Measurements from ENCODE around the gene DNA2.

The DNA2 gene

DNA sequence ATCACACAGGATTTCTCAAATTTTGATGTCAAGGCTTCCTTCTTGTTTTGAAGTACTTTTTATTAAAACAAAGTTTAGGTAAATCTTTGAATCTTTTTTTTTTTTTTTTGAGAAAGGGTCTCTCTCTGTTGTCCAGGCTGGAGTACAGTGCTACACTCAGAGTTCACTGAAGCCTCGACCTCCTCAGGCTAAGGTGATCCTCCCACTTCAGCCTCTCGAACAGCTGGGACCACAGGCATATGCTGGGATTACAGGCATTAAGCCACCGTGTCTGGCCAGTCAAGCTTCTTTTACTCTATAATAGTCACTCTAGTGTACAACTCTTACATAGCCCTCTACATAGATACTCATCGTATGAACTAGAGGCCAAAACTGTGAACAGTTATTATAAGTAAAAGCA lies 68.1 kb downstream of the DNA2 start:
- no peaks in the 10 kb centered on the region for H3K9me2 ChIP-seq (ENCODE audit: low read depth, low read length)
- no peak overlapping the region for H2AFZ ChIP-seq (ENCODE audit: low read length)
- H3F3A ChIP-seq (ENCODE audit: insufficient read depth, low read length): no peaks in the 10 kb centered on the region
- TF ChIP-seq CTCF (IDR thresholded peaks at IDR 0.05; ENCODE audit: low read length): no peak
- H3K4me3 ChIP-seq (ENCODE audit: low read depth, low read length, poor library complexity, severe bottlenecking): no peak overlapping the region
- H3K4me2 ChIP-seq (ENCODE audit: low read length): no peak overlapping the region
- no peak overlapping the region for H3K9ac ChIP-seq (ENCODE audit: low read length)
- no peak overlapping the region for H3K27ac ChIP-seq (ENCODE audit: low read depth, low read length, poor library complexity, severe bottlenecking)
- no peaks in the 10 kb centered on the region for H3K9me3 ChIP-seq (ENCODE audit: low read length)
- peaks cover 23% of the 10 kb centered on the region for H3K4me1 ChIP-seq (ENCODE audit: insufficient read depth, low read length, severe bottlenecking)
- no peaks in the 10 kb centered on the region for H4K20me1 ChIP-seq (ENCODE audit: insufficient read depth, low read length)
- H3K36me3 ChIP-seq (ENCODE audit: insufficient read depth, low read length): peaks cover 3% of the 10 kb centered on the region; the same call in 1 of the 2 replicates
- H3K27me3 ChIP-seq (ENCODE audit: insufficient read depth, low read length): no peaks in the 10 kb centered on the region
- peaks cover 16% of the 10 kb centered on the region; the same call in 1 of the 2 replicates for H3K79me2 ChIP-seq (ENCODE audit: insufficient read depth, low read length)

DNA sequence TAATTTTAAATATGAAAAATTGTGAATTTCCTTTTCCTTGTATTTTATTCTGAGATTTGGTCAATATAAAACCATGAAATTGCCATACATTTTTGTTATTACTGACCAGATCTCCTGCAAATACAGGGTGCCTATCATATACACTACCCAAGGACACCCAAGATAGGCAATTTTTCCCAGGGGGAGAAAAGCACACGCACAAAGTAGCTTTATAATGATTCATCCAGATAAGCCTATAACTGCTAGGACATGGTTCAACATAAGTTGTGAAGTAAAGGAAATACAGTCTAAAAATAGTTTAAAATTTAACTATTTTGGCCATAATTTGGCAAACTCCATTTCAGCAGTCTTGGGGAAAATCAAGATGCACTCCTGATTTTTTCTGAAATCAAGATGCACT lies 69.5 kb downstream of the DNA2 start:
- Histone ChIP-seq H2AFZ (ENCODE audit: low read length) (no peak overlapping the region), H3K27ac (ENCODE audit: low read depth, low read length, poor library complexity, severe bottlenecking) (no peak overlapping the region), H3K9me2 (ENCODE audit: low read depth, low read length) (no peaks in the 10 kb centered on the region), H3K79me2 (ENCODE audit: insufficient read depth, low read length) (peaks cover 16% of the 10 kb centered on the region; the same call in 1 of the 2 replicates), H3K4me3 (ENCODE audit: low read depth, low read length, poor library complexity, severe bottlenecking) (no peak overlapping the region), H3K27me3 (ENCODE audit: insufficient read depth, low read length) (no peaks in the 10 kb centered on the region), H3K4me2 (ENCODE audit: low read length) (no peak overlapping the region), H3F3A (ENCODE audit: insufficient read depth, low read length) (no peaks in the 10 kb centered on the region), H4K20me1 (ENCODE audit: insufficient read depth, low read length) (no peaks in the 10 kb centered on the region), H3K4me1 (ENCODE audit: insufficient read depth, low read length, severe bottlenecking) (peaks cover 17% of the 10 kb centered on the region), H3K9ac (ENCODE audit: low read length) (no peak overlapping the region), H3K36me3 (ENCODE audit: insufficient read depth, low read length) (peaks cover 3% of the 10 kb centered on the region; the same call in 1 of the 2 replicates), H3K9me3 (ENCODE audit: low read length) (no peaks in the 10 kb centered on the region)
- no peak for TF ChIP-seq CTCF (IDR thresholded peaks at IDR 0.05; ENCODE audit: low read length)
- TF ChIP-seq EZH2 (IDR thresholded peaks at IDR 0.05; ENCODE audit: borderline replicate concordance, low read length): no peak

DNA sequence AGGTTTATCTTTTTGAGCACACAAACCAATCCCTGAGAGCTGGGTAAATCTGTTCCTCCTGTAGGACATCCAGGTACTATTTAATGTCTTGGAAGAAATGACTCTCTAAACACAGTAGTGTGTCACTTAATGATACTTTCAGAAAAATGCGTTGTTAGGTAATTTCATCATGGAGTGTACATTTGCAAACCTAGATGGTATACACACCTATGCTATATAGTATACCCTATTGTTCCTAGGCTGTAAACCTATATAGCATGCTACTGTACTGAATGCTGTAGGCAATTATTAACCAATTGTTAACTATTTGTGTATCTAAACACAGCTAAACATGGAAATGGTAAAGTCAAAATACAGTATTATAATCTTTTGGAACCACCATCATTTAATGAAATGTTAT lies 74.8 kb downstream of the DNA2 start:
- H3K4me1 ChIP-seq (ENCODE audit: insufficient read depth, low read length, severe bottlenecking): no peaks in the 10 kb centered on the region
- H3K9me3 ChIP-seq (ENCODE audit: low read length): no peaks in the 10 kb centered on the region
- no peak overlapping the region for H3K4me3 ChIP-seq (ENCODE audit: low read depth, low read length, poor library complexity, severe bottlenecking)
- no peaks in the 10 kb centered on the region for H3F3A ChIP-seq (ENCODE audit: insufficient read depth, low read length)
- H3K79me2 ChIP-seq (ENCODE audit: insufficient read depth, low read length): no peaks in the 10 kb centered on the region
- no peaks in the 10 kb centered on the region for H3K9me2 ChIP-seq (ENCODE audit: low read depth, low read length)
- H2AFZ ChIP-seq (ENCODE audit: low read length): no peak overlapping the region
- no peak overlapping the region for H3K9ac ChIP-seq (ENCODE audit: low read length)
- TF ChIP-seq EZH2 (IDR thresholded peaks at IDR 0.05; ENCODE audit: borderline replicate concordance, low read length): no peak
- TF ChIP-seq CTCF (IDR thresholded peaks at IDR 0.05; ENCODE audit: low read length): no peak
- H3K4me2 ChIP-seq (ENCODE audit: low read length): no peak overlapping the region
- H3K36me3 ChIP-seq (ENCODE audit: insufficient read depth, low read length): peaks cover 15% of the 10 kb centered on the region
- no peaks in the 10 kb centered on the region for H3K27me3 ChIP-seq (ENCODE audit: insufficient read depth, low read length)
- no peaks in the 10 kb centered on the region for H4K20me1 ChIP-seq (ENCODE audit: insufficient read depth, low read length)
- H3K27ac ChIP-seq (ENCODE audit: low read depth, low read length, poor library complexity, severe bottlenecking): no peak overlapping the region
